Effector CD4-positive, alpha-beta T cell (primary cell): ENCODE results near the gene NLGN1.

Experiments used
- DNase-seq: peaks from one replicate; pipeline ENCODE4 v3.0.0-alpha.2; 2020

NLGN1 gene

DNA sequence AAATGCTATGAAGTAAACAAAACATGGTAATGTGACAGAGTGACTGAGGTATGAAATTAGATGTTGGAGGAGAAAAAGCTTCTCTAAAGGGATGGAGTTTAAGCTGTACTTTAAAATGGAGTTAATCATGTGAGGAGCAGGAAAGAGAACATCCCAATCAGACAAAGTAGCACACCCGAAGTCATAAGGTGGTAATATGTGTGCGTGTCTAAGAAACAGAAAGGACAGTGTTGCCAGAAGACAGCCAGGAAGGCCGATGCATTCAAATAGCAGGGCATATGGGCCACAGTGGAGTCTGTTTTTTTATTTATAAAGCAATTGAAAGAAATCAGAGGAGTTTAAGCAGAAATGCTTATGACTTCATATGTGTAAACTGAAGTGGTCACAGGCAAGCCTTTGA lies 376.3 kb downstream of the NLGN1 start:
- no peak for DNase-seq

DNA sequence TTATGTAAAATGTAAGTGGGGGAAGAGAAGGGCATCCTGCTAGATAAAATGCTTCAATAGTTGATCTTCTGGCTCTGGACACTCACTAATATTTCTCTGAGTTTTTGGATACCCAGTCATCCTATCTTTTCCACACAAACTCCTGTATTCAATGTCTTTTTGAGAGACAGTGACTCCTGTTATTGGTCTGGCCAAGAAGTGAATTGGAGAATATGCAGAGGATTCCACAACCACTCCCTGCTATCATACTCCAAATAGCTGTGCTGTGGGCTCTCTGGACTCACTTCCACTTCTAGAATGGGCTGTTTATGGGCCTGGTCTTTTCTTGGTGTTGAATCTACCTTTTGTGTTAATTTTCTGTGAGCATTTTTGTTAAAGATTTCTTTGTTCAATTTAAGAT lies 376.8 kb downstream of the NLGN1 start:
- no peak for DNase-seq

DNA sequence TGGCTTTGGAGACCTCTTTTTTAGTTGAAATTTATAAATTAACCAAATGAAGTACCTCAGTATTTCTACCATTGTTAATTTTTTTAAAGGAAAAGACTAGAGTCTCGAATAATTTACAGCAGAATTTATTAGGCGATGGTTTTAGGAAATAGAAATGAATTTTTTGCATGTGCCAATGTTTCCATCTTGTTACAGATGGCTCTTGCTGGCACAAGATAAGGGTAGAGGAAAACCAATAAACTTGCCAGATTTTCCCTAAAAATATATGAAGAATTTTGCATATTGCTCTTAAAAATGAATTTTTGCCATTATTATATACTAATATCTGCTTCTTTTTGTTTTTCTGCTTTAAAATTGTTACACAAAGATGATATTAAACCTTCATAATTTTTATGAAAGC lies 380.7 kb downstream of the NLGN1 start:
- DNase-seq = no peak

DNA sequence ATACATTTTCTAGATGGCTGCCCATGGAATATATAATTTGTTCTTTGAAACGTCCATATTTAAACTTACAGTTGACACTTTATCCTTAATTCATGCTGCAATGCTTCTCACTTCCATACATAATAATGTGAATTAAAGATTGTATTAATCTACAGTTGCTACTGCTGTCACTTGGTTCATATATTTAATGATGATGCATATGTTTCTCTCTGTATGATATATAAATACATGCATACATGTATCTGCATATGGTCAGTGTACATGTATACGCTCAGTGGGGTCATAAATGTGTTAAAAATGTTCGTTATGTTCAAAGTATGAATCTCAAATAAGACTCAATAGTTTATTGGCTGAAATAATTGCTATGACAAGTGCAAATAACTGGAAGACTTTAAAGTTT lies 382.5 kb downstream of the NLGN1 start:
- DNase-seq = no peak

DNA sequence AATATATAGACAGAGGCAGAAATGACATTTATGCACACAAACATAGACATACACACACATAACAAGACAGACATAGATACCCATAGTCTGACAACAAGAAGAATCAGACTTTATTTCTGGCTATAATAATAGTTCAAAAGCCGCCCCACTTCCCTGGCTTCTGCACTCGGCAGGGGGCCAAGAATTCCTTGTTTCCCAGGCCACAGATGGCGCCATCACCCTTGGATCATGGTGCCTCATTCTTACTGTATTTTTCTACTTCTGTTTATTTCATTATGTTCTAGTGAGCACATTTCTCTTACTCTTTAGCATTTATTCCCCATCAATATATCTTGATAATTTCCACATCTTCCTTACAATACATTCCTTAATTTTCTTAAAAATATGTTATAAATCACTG lies 387.5 kb downstream of the NLGN1 start:
- DNase-seq = no peak

DNA sequence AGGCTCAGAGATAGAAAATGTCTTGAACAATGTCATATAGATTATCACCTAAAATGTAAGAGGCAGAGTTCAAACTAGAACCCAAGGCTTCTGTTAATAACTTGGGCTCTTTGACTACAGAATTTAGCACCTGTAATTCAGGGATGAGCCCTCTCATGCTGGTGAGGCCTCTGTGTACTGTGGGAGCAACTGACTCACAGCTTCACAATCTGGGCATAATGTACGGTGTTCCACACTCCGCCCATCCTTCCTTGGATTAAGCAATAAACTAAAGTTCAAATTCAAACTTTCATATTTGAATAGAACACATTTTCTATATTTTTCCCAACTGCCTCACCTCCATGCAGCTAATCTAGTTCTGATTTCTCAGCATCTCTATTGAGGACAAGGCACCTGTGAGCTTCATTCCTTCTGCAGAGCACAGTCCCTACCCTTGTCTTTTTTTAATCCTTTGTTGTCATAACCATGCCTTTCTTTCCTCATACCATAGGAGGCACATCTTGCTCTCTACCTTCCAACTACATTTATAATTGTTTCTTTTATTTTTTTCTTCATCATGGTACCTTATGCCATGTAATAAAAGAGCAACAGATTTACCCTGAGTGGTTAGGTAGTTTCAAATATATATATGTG lies 392.1 kb downstream of the NLGN1 start:
- no peak for DNase-seq

DNA sequence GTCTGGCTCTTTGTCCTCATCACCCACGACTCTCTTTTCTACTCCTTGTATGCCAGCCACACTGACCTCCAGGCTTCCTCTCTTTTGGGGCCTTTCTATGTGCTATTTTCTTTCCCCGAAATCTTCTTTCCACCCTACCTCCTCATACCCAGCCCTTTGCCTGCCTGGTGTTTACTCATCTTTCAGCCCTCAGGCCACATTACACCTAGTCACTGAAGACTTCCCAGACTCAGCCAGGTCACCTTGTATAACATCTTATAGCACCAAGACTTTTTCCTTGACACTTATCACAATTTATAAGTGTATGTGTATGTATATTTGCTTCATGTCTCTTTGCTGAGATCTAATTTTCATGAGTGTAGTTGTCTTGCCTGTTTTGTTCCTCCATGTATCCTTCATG lies 396.4 kb downstream of the NLGN1 start:
- DNase-seq = no peak

DNA sequence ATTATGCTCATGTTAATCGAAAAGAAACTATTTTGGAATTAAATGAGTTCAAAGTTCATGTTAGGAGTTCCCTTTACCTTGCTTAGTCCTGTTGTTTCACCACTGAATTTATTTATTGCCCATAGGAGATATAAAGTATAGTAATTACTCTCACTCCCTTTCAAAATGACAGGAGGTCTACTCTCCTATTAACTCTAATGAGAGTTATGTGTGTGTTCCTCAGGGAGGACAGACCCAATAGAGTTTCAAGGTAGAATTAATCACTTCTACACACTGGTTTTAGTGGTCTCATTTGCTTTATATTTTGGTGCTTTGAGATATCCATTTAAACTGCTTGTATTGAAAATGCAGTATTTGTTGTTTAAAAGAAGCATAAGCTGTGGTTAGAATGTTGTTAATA lies 398.9 kb downstream of the NLGN1 start:
- DNase-seq = no peak

DNA sequence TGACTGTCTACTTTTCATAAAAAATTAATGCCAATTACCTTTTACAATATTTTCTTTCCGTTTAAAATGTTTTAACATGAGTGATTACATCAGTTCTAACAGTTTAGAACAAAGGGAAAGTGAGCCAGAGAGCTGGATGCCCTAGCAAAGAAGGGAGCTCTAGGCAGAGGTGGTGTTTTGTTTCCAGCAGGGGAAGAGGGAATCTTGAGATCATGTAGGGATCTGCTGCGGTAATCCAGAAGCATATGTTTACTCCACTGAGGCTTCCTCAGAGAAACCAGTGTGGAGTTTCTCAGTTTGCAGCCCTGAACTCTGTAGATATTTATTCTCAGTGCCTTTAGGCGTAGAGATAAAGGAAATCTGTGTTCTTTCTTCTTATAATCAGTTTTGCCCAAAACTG lies 399.3 kb downstream of the NLGN1 start:
- no peak for DNase-seq

DNA sequence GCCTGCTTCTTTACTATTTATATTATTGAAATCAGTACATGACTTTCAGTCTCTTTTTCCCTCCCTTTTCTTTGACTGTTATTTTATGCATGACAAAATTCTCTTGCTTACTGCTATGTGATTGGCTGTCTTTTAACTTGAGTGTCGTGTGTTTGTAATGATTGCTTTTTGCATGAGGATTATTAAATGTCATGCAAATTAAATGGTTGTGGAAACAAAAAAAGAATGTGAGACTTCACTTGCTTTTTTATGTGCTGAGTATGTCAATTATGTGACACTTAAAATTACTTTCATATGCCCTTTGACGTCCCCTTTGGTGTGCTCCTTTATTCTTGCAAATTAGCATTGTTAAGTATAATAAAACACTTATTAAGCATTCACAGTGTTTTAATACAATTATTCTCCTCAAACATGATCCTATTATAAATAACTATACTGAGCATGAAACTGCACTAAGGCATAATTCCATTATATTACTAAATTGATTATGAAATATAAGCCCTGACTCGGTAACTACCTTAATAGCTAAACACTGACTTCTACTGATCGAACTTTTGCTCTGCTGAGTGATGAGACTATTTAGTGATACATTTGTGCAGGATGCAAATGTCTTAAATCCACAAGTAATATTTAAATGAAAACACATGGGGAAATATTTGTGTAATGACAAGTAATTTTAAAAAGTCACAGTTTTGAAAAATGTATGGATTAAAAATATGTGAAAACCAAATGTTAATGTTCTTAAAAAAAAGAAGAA lies 401.7 kb downstream of the NLGN1 start:
- DNase-seq = no peak

DNA sequence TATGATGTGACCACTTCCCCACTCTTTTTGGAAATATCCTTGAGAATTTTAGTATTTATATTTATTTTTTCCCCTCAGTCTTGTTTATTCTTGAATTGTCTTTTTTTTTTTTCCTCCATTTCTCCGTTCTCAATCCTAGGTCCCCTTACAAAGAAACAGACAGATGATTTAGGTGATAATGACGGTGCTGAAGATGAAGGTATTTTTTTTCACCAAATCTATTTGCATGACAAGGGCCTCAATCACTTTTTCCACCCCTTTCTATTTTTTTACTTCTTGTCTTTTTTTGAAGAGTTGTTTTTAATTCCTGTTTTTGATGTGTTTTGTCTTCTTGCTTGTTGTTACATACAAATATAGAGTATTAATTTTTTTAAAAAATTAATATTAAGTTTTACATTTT lies 402.6 kb downstream of the NLGN1 start:
- DNase-seq = no peak

DNA sequence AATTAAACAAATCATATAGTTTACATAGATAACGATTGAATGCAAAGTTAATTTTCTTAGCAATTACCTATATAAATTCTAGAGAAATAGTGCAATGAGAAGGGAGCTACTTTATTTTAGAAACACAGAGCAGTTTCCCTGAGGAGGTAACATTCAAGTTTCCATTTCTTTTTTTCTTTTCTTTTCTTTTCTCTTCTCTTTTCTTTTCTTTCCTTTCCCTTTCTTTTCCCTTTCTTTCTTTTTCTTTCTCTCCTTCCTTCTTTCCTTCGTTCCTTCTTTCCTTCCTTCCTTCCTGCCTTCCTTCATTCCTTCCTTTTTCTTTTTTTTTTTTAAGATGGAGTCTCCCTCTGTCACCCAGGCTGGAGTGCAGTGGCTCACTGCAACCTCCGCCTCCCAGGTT lies 417.3 kb downstream of the NLGN1 start:
- no peak for DNase-seq

DNA sequence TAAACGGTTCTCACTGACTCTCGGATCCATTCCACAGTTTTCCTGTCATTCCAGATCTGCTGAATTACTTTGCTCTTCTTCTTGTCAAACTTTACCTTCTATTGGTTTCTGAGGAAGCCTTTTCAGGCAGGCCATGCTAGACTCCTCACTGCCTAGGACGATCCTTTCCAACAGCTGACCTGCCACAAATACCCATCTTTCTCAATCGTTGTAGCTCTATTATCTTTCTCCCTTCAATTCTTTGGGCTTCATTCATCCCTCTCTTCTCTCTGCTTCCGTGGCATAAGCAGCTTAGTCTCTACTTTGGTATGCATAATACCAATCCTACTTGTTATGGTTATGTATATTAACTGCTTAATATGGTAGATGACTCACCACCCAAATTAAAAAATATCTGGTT lies 421.8 kb downstream of the NLGN1 start:
- DNase-seq = no peak

DNA sequence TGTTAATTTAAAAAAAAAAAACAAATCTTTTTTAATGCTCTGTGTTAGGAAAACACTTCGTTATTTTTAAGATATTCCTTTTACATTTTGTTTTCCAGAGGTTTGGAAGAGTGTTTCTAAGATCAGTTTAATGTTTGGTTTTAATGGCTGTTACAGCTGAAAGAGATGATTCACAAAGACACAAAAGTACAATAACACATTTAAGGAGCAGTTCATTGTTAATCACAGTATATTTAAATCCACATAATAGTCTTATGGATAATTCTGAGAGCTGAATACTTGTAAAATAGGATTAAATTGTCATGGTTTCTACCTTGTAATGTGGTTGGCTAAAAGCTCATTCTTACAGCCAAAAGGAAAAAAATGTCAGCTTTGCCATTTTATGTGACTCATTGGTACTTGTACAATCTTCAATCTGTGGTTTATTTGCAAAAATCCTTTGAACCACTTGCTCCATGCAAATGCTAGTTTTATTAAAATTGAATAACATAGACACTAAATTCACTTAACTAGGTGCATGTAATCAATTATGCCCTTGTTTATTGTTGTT lies 426.4 kb downstream of the NLGN1 start:
- DNase-seq = no peak

DNA sequence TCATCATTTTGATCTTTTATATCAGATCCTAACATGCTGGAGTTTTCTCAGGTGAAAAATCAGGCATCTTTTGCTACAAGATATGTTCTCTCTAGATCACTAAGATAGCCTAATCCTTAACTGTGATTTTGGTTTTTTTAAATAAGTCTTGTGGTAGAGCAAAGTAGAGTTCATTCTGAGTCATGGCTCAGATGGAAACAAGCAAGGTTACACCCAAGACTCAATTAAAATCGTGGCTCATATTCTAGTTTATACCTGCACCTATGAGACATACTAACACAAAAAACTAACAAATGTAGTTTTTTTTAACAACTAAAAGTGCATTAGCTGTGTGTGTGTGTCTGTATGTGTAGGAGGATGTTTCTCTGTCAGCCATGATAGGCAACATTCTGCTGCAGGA lies 428.2 kb downstream of the NLGN1 start:
- DNase-seq = no peak

DNA sequence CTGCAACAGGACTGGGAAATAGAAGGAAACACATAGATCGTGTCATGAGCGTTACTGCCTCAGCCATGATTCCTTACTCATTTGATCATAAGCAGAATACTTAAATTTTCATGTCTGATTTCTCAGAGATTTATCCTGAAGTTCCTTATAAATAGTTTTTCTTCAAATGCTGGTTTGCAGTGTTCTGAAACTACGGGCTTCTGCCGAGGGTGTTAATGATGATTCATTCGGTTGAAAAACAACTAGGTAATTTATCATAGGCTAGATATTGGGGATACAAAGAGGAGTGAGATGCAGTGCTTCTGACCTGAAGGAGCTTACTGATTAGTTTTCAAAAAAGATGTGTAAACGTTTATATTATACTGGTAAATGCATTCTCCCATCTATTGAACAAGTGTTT lies 428.9 kb downstream of the NLGN1 start:
- no peak for DNase-seq

DNA sequence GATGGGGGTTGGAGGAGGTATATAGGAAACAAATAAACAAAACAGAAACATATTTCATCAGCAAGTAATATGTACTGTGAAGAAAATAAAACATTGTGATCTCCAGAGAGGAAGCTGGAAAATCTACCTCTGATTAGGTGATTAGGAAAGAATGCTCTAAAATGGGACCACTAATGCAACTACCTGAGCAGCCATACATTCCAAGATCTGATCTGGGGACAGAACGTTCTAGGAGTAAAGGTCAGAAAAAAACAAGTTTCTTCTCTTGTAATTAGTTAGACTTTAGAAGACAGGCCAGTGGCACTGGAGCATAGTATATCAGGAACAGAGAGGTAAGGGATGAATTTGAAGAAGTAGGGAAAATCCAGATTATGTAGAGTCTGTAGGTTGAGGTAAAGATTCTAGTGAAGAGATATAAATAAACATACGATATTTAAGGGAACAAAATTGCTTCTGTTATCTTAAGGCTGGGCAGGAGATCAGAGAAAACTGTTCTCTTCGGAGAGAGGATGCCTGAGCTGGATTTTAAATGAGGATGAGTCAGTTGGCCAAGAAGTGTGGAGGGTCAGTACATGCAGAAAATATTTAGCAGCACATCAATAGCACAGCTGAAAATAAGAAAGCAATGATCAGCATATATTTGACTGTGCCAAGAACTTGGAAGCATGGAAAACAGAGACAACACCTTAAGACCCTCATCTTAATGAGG lies 429.5 kb downstream of the NLGN1 start:
- DNase-seq = no peak

DNA sequence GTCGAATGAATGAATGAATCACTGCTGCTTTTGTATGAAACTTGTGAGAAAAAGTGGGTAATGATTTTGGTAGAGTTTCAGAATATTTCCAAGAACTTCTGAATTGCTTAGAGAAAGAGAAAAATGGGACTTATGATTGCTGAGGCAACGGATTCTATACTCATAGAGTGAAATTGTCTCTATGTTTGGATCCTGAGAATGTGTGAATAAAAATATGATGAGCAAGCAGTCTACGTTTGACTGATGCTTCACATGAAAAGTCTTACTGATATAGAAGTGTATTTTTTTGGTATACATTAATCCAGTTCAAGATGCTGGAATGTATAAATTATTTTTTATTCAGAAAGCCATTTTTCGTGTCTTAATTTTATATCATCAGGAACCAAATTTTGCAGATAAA lies 441.1 kb downstream of the NLGN1 start:
- no peak for DNase-seq

DNA sequence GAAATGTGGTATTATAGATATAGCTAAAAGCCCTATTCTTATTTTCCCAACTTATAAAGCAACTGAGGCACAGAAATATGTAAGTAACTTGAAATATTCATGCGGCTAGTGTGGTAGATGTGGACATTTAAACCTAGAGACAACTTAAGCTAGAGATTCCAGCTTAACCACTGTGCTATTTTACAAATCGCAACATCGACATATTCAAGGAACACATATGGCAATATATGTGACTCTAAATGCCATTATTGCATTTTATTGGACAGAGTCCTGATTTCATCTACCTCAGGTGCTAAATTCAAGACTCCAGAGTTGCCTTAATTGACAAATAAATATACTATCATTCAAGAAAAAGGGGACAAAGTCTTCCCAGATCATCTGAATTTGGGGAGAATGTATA lies 442.3 kb downstream of the NLGN1 start:
- no peak for DNase-seq

DNA sequence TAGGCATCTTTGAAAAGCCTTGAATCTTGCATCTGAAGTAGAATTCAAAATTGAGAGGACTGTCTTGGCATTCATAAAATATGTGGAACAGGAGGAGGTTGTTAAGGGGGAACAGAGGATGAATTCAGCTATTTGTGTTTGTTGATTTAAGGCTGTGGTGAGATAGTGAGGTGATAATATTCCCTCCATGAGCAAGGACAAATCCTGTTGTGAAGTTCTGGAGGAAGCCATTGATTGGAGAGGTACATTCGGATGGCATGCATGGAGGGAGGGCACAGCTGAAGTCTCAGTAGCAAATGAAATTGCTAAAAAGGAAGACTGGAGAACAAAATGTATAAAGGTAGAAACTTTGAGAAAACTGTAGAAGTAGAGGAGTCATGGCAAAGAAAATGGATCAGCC lies 443.8 kb downstream of the NLGN1 start:
- DNase-seq = no peak

DNA sequence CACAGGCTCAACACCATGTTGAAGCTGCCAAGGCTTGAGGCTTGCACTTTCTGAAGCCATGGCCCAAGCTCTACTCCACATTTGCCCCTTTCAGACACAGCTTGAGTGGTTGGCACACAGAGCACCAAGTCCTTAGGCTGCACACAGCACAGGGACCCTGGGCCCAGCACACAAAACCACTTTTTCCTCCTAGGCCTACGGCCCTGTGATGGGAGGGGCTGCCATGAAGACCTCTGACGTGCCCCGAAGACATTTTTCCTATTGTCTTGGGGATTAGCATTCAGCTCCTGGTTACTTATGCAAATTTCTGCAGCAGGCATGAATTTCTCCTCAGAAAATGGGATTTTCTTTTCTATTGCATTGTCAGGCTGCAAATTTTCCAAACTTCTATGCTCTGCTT lies 445.5 kb downstream of the NLGN1 start:
- DNase-seq = no peak

DNA sequence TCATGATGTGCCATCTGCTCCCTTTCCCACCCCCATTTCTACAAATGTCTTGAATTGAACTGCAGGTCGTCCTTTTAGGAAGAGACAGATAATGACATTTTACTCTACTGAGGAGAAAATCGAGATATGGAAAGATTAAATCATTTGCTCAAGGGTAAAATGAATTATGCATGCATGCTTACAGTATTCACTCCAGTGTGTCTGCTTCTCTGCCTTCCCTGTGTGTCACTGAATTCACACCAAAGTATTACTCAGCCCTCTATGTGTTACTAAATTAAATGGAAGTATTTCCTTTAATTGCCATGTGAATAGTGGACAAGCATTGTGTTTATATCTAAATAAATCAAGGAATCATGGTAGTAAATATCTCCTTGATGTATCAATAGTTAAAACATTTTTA lies 449.0 kb downstream of the NLGN1 start:
- DNase-seq = no peak

DNA sequence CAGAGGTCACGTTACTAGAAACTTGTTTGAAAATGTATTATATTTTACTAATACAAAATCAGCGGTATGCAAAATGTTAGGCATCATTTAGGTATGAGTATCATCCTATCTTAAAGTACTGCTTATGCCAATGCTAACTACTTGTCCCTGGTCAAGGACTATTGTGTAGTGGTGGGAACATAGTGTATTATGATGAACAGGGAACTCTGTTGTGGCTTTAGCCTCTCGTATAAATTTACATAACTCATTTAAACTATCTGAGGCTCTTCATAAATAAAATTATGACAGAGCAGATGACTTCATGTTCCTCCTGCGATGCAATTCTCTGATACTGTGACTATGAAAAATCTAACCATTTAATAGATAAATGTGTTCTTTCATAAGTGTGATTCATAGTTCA lies 451.9 kb downstream of the NLGN1 start:
- no peak for DNase-seq

DNA sequence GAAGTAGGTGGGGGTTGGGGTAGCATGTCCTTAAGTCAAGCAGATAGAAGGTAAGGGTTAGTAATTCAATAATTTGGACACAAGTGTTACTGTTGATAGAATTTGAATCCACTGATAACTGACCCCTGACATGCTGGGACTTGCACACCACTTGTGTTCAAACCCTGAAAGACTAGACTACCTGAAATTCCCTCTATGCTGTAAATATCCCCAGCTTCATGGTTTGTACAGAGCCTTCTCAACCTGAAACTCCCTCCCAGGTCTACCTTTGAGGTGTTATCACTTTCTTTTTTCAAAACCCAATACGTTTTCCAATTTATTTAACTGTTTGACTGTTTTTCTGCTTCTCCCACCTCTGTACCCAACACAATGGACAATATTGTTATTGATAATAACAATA lies 459.6 kb downstream of the NLGN1 start:
- no peak for DNase-seq
